GM18519 (cell line): Measurements from ENCODE around the gene SPA17.
A peak's percentile ranks its signal among the peaks of the same experiment; 100 is the strongest.

ENCODE experiments used
- ATAC-seq: cut with Tn5 transposase; IDR thresholded peaks from one replicate; pipeline ENCODE4 v1.9.1; 2021; ENCODE audit warnings: mild to moderate bottlenecking, moderate library complexity; ENCODE audit not compliant: unreplicated experiment, low FRiP score

The SPA17 gene

DNA sequence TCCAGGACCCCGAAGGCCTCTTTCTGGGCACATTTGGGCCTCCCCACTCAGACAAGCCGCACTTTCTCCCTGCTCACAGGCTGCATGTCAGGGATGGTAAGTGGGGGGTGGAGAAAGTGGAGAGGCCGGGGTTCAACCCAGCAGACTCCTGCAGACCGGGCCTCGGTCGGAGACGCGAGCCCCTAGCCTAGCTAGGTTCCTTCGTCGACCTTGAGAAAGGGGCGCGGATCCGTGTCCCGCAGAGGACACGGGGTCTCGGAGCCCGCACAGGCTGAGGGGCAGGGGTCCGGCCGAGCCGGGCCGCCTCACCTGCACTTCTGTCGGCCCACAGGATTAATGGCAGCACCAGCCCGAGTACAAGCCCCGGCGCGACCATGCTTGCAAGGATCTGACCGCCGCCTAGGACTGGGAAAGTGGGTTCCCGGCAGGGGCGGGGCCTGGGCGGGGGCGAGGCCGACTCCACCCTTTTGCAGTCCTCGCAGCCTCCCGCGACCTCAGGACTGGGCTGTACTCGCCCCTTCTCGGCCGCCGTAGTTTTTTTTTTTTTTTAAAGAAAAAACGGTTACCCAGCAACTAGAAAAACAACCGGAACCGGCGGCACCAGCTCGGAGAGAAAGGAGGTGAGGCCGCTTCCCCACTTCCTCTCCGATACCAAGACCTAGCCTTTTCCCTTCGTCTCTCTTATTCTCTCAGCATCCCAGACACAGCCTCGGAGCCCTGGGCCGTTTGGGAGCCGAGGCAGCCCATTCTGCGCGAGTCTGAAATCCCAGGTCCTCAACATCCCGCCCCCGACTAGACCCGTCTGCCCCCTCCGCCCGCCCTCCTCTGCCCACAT lies at the start of gene SPA17, which contains the start of gene SIAE:
Gene SPA17 (plus strand): TSS at position 572 of the 835 bp plus-strand sequence. CDS start 1,361 bp downstream, outside the sequence.
Gene SIAE (minus strand): TSS at position 407 of the 835 bp plus-strand sequence. CDS start 31 bp downstream, at position 376.
- ATAC-seq: peak; percentile 57

DNA sequence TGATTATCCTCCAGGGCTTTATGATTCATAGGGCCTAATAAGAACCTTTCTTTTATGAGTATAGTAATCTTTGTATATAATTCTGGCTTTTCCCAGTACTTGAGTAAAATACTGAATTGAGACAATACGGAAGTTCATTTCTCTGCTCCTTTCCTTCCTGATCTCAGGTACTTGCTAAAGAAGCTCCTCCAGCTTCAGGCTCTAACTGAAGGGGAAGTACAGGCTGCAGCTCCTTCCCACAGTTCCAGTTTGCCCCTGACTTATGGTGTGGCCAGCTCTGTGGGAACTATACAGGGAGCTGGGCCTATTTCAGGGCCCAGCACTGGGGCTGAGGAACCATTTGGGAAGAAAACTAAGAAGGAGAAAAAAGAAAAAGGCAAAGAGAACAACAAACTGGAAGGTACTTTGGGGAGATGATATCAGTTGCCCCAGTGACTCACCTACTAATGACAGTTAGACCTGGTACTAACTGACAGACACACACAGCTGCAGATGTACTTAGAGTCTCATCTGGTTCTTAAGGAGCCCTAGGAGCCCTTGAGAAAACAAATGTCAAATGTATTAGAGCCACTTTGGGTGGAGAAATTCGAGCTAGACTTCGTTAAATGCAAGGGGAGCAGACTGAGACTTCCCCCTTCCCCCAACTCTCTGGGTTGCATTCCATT lies 48.1 kb upstream of the SPA17 start:
- ATAC-seq: no peak

DNA sequence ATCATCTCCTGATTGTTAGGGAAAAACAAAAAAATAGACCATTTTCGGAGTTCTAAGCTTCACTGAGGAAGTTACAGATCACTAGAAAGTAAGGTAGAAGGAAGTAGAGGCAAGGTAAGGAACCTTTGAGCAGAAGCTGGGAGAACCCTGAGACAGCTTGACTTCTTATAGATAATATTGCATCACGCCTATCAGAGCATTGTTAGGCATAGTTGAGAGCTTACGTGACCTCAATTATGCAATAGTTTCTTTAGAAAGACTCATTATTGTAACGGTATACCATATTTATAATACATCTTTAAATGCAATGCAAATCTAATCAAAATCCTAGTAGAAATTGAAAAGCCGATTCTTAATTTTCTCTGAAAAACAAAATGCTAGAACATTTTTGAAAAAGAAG lies 46.2 kb upstream of the SPA17 start:
- ATAC-seq: no peak

DNA sequence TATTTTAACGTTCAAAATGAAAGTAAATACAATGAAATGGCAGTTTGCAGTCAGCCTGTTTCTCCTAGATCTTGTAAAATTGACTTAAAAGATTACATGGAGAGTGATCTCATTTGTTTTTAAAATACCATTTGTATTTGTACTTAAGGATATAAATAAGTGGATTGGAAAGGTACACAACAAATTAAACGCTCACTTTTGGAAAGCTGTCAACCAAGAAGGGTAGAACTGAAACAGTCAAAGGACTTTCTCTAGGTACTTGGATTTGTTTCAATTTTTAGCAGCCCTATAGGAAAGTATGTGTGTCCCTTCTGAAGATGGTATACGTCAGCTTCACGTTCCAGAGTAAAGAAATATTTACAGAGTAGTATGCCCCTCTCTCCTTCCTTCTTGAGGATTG lies 43.7 kb upstream of the SPA17 start:
- no peak for ATAC-seq

DNA sequence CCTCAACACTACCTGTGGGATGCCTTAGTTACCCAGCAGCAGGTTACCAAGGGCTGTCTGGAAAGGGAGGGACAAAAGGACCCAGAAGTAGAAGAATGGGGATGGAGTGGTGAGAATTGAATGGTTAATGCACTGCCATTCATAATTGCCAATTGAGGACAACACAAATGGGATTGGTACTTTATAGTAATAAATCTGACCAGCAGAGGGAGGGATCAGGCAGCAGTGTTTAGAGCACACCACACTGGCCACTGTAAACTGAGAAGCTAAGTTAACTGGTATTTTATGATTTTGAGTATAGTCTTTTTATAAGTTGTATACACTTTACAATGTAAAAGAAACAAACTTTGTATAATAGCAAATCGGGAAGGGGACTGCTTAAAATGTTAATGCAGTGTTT lies 40.3 kb upstream of the SPA17 start:
- no peak for ATAC-seq

DNA sequence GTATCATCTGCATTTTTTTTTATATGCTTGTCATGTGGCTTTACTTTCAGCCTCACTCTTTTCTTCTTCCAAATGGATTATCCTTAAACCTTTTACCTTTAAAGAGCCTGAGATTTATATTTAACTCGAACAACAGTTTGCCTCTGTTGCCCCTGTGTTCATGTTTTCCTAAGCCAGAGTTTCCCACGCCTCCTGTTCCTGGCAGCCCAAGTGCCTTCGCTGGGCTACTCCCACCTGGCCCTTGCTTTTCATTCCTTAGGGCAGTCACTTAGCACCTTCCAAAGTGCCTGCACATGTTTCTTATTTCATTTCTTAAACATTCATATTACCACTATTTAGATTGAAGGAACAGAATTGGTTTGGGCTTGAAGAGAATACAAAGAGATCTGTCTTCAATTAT lies 37.8 kb upstream of the SPA17 start:
- no peak for ATAC-seq

DNA sequence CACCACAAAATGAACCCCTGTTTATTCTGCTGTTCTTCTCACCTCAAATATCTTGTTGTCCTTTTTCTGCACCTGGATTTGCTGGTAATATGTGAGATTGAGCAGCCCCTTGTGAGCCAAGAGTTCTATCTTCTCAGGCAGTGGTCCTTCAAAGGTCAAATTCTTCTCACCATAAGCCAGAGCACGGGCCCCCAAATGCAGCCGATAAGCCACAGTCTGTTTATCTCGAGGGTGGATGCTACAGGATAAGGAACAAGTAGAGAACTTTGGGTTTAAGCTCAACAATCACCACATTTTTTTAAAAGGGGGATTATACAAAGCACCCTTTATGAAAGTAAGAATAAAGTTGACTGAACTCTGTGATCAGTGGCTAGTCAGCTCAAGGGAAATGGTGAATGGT lies 35.2 kb upstream of the SPA17 start:
- no peak for ATAC-seq

DNA sequence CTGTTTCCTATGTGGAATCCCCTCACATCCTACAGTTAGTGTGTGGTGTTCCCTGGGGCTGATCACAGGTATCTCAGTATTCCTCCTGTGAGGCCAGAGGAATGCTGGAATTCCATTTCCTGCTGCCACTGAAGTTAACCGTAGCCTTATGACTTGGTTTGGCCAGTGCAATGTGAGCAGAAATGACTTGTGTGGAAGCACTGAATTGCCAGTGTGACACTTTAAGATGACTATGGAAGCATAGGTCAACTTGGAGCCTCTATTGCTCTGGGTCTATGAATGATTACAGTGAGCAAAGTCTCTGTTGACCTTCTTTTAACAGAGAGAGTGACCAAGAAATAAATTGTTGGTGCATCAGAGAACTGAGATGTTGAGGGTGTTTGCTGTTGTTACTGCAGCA lies 34.5 kb upstream of the SPA17 start:
- no peak for ATAC-seq

DNA sequence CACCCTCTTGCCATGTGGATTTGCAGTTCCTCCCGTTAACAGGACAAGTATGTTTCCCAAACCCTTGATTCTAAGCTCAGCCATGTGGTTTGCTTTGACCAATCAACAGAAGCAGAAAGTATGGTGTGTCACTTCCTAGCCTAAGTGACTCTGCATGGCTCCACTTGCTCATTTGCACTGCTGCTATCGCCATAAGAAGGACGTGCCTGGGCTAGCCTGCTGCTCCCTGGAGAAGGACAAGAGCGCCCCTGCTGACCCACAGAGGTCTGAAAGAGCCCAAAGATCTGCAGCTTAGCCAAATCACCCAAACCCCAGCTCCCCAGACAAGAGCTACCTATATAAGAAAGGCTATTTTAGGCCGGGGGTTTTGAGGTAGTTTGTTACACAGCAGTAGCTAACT lies 33.0 kb upstream of the SPA17 start:
- ATAC-seq: no peak

DNA sequence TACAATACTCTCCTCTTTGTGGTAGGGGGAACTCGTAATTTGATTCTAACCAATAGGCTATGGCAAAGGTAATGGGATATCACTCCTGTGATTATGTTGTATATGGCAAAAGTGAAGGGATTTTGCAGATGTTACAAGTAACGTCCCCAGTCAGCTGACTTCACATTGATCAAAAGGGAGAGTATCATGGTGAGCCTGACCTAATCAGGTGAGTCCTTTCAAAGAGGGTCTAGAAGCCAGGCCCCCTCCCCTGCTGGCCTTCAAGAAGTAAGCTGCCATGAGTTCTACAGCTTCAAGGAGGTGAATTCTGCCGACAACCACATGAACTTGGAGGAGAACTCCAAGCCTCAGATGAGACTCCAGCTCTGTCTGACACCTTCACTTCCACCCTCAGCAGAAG lies 31.1 kb upstream of the SPA17 start:
- ATAC-seq: no peak

DNA sequence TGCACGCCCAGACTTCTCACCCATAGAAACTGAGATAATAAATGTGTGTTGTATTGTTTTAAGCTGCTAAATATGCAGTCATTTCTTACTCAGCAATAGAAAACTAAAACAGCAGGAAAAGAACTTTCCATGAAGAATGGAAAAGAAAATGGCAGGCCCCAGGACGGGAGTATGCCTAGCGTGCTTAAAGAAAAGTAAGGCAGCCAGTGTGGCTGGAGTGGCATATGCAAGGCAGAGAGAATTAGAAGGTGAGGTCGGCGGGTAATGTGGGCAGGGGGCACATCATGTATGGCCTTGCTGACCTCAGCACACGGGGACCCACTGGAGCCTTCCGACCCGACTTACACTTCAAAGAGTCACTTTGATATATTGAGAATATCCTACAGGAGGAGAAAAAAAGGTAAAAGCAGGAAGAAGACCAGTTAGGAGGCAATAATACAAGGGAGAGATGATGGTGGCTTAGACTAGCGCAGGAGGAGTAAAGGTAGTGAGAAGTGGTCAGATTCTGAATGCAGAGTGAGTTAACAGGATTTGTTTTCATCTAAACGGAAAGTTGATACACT lies 30.6 kb upstream of the SPA17 start:
- ATAC-seq: no peak

DNA sequence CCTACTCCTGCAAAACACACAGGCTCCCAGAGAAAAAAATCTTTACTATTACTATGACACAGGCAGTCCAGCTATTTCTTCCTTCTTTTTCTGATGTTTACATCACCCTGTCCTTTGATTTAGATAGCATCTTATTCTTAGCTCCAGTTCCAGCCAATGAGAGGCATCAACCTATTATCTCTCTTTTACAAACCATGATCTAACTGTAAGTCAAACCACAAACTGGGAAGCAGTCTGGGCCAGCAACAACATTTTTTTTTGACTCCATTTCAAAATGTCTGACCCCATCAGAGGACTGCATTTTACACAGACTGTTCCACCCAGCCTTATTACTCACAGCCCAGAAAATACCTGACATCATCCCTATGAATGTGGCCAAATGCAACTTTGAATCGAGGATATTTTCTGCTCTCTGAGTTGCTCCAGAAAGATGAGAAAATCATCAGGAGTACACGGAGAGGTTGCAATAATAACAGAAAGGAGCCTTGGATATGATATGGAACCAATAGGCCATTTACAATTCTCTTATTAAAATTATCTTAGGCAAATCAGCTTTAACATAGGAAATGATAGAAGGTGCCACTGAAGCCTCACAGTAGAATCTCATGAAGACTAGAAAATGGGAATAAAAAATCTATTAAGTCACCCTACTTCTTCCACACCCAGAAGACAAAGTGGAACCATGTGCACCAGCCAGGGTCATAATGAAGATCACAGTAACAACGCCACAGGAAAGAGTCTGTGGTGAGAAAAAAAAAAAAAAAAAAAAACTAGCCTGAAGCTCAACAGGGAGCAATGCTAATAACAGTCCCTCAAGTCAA lies 29.9 kb upstream of the SPA17 start:
- no peak for ATAC-seq

DNA sequence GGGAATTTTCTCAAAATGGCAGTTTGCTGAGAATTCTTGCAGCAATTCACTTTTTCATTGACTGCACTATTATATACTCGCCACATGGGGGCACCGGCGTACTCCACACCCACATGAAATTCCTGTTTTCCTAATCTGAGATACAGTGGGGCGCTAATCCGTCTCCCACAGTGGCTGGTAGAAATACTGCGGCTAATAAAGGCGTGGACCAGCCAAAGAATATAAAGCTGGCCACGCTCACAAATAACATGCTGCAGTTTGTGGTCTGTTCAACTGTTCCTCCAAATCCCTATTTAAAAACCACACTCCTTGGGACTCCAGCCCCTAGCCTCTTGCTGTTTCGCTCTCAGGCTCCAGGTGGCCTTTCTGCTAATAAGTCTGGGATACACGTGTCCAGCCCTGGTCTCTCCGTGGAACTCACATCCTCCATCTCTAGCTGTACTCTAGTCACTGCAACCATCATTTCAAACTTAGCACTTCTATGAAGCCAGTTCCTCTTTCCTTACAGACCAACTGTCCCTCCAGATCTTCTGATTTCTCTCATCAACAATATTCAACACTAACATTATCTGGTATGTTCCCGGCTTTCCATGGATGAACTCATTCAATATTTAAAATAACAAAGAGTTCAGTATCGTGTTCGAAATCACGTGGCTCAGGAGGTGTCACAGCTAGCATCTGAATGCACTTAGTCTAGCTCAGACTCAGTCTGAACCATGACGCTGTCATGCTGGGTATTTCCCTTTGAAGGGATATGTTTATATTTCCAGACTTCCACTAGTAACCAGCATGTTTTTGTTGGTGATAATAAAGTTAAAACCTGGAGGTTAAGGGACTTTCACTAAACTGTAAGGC lies 29.1 kb upstream of the SPA17 start:
- no peak for ATAC-seq

DNA sequence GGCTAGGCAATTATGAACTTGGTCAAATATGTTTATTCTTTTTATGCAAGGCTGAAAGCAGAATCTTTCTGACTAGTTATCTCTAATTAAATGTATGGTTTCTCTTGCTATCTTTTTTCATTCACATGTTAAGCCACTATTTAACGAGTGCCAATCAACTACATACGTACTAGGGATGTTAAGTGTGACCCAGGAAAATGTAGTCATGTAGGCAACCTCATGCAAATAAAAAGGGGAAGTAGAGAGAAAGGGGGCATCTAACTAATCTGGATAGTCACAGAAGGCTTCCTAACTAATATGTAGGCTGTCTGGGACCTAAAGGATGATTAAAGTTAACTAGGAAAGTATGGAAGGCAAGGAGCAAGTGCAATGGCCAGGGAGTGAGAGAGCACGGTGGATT lies 27.6 kb upstream of the SPA17 start:
- ATAC-seq: no peak

DNA sequence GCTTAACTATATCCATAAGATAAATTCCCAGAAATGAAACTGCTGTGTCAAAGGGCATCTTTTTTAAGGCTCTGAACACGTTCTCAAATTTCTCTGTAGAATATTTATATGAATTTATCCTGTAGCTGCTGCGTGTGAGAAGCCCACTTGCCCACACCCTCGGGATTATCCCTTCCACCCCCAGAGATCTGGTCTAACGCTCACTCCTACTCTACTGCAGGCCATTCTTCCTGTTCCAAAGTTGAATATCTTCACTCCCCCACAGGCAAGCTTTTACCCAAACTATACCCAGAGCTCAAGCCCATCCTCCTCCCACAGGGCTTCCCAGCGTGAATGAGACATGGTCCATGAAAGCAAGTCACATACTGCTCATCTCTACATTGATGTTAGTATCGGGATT lies 25.1 kb upstream of the SPA17 start:
- no peak for ATAC-seq

DNA sequence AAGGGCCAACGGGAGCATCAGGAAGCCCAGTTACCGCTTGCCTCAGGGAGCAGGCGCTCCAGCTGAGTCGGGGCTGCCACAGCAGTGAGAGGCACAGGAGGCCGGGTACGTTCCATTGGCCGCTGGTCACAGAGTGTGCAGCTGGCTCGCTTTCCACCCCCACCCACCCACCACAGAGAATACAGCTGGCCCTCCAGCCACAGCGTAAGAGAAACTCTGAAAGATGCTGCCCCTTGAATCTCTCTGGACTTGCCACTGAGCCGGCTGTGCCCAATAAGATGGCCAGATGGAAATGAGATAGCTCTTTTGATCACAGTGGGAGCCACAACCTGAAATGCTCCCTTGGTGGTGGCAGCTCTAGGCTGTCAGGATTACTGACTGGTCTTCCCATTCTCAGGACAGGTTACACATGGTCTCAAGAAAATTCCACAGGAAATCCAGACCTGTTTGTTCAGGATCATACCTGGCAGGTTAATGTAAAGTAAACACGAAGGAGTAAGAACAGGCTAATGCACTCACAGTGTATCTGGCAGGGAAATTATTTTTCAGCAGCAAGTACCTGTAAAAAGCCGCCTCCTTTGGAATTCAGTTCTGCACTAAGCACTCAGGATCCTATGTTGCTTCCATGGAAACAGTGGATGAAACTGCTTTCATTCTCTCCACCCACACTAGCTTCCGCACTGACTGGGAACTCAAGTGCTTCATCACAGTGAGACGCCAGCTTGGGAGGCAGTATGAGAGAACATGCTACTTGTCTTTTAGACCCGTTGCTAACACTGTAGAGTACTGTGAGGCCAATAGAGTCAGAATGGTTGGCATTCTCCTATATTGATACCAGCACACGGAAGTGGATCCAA lies 16.7 kb upstream of the SPA17 start:
- no peak for ATAC-seq

DNA sequence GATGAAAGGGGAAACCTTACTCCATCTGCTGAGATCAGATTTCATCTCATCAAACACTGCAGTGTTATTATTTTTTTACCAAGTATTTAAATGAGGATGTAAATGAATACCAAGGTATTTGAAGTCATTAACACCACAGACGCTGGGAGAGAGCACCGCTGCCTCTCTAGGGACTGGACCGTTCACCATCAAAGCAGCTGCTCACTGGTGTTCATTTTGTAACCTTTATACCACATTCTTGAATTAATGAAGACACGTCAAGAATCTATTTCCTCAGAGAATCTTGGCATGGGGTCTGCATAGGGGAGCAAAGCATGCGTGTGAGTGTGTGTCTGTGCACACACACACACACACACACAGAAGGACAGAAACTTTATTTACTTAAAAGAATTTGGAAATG lies 15.8 kb upstream of the SPA17 start:
- ATAC-seq: no peak

DNA sequence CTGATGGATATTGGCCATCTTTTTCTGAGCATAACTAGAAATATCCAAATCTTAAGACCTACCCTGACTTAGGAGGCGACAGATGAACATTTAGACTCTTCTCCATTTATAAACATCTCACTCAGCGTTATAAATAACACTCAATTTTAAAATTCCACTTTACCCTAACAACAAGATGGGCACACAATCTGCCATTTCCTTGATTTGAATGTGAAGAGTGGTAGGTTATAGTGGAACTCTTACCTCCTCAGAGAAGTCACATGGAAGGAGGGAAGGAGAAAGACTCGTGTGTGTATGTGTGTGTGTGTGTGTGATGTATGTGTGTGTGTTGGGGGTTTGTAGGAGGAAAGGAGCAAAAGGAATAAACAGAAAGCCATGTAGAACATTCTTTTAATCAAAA lies 15.2 kb upstream of the SPA17 start:
- ATAC-seq: no peak

DNA sequence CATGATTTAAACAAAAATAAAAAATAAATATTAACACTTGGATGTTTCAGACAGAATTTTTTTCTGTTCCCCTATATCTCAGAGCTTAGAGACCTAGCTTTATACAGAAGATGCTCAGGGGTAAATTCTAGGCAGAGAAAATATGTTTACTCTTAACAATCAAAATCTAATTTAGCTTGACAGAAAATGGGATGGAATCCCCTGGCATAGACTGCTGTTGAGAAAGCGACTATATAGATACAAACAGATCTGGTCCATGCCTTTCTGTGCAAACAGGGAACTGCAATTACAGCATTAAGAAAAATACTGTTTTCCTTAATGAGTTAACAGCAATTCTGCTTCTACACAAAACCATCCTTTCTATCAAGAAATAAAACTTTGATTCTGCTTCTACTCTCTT lies 14.7 kb upstream of the SPA17 start:
- no peak for ATAC-seq
